HCT116 (cell line): ENCODE data around the gene SRRM2.

Source experiments
- CBX3 ChIP-seq: IDR thresholded peaks from 2 replicates; pipeline ENCODE4 v1.6.1; 2012; ENCODE audit warnings: low read depth
- EGR1 ChIP-seq: IDR thresholded peaks from 2 replicates; pipeline ENCODE4 v1.6.1; 2012; ENCODE audit warnings: low read depth
- EZH2 ChIP-seq: fragments of 200-600 bp; sonication (generic); IDR thresholded peaks from 2 replicates; pipeline ENCODE4 v1.6.1; 2017; ENCODE audit warnings: antibody characterized with exemption, mixed run types
- EZH2phosphoT487 ChIP-seq: fragments of 200-600 bp; IDR thresholded peaks from 2 replicates; pipeline ENCODE4 v1.6.1; 2018; ENCODE audit warnings: antibody characterized with exemption, borderline replicate concordance
- JUND ChIP-seq: IDR thresholded peaks from 2 replicates; pipeline ENCODE4 v1.6.1; 2012
- POLR2A ChIP-seq: IDR thresholded peaks from 2 replicates; pipeline ENCODE4 v1.7.0; 2011; ENCODE audit warnings: borderline replicate concordance; ENCODE audit not compliant: insufficient read depth, insufficient read length; ENCODE audit errors: extremely low read depth
- POLR2AphosphoS5 ChIP-seq: IDR thresholded peaks from 2 replicates; pipeline ENCODE4 v1.6.1; 2011; ENCODE audit warnings: mild to moderate bottlenecking, low read depth, low read length, moderate library complexity
- RAD21 ChIP-seq: IDR thresholded peaks from 2 replicates; pipeline ENCODE4 v1.6.1; 2012; ENCODE audit warnings: low read depth, mild to moderate bottlenecking
- SIN3A ChIP-seq: IDR thresholded peaks from 2 replicates; pipeline ENCODE4 v1.6.1; 2012; ENCODE audit warnings: low read depth
- YY1 ChIP-seq: IDR thresholded peaks from 2 replicates; pipeline ENCODE4 v1.6.1; 2011; ENCODE audit warnings: low read length, low read depth, moderate library complexity, mild to moderate bottlenecking; ENCODE audit not compliant: insufficient replicate concordance; ENCODE audit errors: extremely low read depth
- ZFX ChIP-seq: fragments of 450-650 bp; IDR thresholded peaks from 2 replicates; pipeline ENCODE4 v1.6.1; 2017
- ZNF274 ChIP-seq: fragments of 200-500 bp; sonication (Bioruptor generic); IDR thresholded peaks from 2 replicates; pipeline ENCODE4 v1.6.1; 2014; ENCODE audit warnings: mild to moderate bottlenecking, low read depth, low read length, inconsistent platforms
- TF ChIP-seq, protein P1 (sequence below), 3 experiments: fragments of 200-600 bp in 1 of 3; sonication (generic) in 1 of 3; IDR thresholded peaks in 2 of 3; conservative IDR thresholded peaks in 1 of 3; 2 replicates each; pipeline ENCODE4 v1.5.1; 2012 to 2017; ENCODE audit warnings: low read depth in 2 of 3, low read length in 2 of 3, antibody characterized with exemption in 1 of 3, borderline replicate concordance in 1 of 3, control low read depth in 1 of 3, mild to moderate bottlenecking in 1 of 3, mixed read lengths in 1 of 3, mixed run types in 1 of 3, moderate library complexity in 1 of 3; ENCODE audit not compliant: insufficient read depth in 1 of 3
- TF ChIP-seq, protein P2 (sequence below): IDR thresholded peaks from 2 replicates; pipeline ENCODE4 v1.6.1; 2012; ENCODE audit warnings: low read depth

DNA sequence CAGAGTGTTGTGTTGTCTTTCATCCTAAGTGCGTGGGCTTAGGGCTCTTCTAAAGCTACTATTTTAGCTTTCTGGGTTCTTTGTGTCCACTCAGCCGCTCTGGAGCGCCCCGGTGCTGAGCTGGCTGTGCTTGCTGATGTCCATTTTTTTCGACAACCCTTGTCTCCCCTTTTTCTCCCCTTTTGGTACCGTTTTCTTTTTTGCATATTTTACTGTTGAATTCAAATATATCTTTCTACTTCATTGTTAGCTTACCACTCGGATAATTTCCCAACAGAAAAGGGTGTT lies 1.2 kb downstream of the SRRM2 start:
- TF ChIP-seq POLR2AphosphoS5, result no peak
- no peak for TF ChIP-seq EGR1
- TF ChIP-seq, protein P1, sequence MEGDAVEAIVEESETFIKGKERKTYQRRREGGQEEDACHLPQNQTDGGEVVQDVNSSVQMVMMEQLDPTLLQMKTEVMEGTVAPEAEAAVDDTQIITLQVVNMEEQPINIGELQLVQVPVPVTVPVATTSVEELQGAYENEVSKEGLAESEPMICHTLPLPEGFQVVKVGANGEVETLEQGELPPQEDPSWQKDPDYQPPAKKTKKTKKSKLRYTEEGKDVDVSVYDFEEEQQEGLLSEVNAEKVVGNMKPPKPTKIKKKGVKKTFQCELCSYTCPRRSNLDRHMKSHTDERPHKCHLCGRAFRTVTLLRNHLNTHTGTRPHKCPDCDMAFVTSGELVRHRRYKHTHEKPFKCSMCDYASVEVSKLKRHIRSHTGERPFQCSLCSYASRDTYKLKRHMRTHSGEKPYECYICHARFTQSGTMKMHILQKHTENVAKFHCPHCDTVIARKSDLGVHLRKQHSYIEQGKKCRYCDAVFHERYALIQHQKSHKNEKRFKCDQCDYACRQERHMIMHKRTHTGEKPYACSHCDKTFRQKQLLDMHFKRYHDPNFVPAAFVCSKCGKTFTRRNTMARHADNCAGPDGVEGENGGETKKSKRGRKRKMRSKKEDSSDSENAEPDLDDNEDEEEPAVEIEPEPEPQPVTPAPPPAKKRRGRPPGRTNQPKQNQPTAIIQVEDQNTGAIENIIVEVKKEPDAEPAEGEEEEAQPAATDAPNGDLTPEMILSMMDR (IDR thresholded peaks at IDR 0.05 in 2 of 3, conservative IDR thresholded peaks at IDR 0.05 in 1 of 3; ENCODE audit: borderline replicate concordance in 1 of 3, insufficient read depth in 1 of 3, low read depth in 2 of 3, low read length in 2 of 3), result no peak
- TF ChIP-seq, protein P2, sequence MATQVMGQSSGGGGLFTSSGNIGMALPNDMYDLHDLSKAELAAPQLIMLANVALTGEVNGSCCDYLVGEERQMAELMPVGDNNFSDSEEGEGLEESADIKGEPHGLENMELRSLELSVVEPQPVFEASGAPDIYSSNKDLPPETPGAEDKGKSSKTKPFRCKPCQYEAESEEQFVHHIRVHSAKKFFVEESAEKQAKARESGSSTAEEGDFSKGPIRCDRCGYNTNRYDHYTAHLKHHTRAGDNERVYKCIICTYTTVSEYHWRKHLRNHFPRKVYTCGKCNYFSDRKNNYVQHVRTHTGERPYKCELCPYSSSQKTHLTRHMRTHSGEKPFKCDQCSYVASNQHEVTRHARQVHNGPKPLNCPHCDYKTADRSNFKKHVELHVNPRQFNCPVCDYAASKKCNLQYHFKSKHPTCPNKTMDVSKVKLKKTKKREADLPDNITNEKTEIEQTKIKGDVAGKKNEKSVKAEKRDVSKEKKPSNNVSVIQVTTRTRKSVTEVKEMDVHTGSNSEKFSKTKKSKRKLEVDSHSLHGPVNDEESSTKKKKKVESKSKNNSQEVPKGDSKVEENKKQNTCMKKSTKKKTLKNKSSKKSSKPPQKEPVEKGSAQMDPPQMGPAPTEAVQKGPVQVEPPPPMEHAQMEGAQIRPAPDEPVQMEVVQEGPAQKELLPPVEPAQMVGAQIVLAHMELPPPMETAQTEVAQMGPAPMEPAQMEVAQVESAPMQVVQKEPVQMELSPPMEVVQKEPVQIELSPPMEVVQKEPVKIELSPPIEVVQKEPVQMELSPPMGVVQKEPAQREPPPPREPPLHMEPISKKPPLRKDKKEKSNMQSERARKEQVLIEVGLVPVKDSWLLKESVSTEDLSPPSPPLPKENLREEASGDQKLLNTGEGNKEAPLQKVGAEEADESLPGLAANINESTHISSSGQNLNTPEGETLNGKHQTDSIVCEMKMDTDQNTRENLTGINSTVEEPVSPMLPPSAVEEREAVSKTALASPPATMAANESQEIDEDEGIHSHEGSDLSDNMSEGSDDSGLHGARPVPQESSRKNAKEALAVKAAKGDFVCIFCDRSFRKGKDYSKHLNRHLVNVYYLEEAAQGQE, result no peak
- no peak for TF ChIP-seq SIN3A
- no peak for TF ChIP-seq RAD21
- no peak for TF ChIP-seq ZNF274
- TF ChIP-seq YY1, result no peak
- TF ChIP-seq EZH2, result no peak
- TF ChIP-seq POLR2A, result no peak
- TF ChIP-seq CBX3, result no peak
- no peak for TF ChIP-seq JUND
- no peak for TF ChIP-seq ZFX
- no peak for TF ChIP-seq EZH2phosphoT487
